Mesenchymal stem cell (in vitro differentiated cells and primary cell): ENCODE results near the gene ADAMTS19.

ENCODE experiments used
- DNase-seq: peaks from one replicate; pipeline ENCODE4 v3.0.0-alpha.2; 2013
- H2AFZ ChIP-seq: one replicate; pipeline ENCODE4 v1.6.1; 2013; ENCODE audit warnings: low read depth, mild to moderate bottlenecking, control low read depth, inconsistent platforms, low read length, moderate library complexity
- H2AK5ac ChIP-seq: 2 replicates; pipeline ENCODE4 v1.6.1; 2013; ENCODE audit warnings: low read length, moderate library complexity, mild to moderate bottlenecking, inconsistent platforms; ENCODE audit not compliant: severe bottlenecking
- H2BK120ac ChIP-seq: one replicate; pipeline ENCODE4 v1.6.1; 2013; ENCODE audit warnings: low read depth, mild to moderate bottlenecking, inconsistent platforms, low read length, moderate library complexity
- H2BK12ac ChIP-seq, 2 experiments: one replicate each; pipeline ENCODE4 v1.6.1; 2013; ENCODE audit warnings: inconsistent platforms in 2 of 2, low read length in 2 of 2, mild to moderate bottlenecking in 2 of 2, moderate library complexity in 2 of 2, control low read depth in 1 of 2
- H2BK15ac ChIP-seq: one replicate; pipeline ENCODE4 v1.6.1; 2013; ENCODE audit warnings: mild to moderate bottlenecking, low read depth, inconsistent platforms; ENCODE audit not compliant: poor library complexity, severe bottlenecking
- H2BK5ac ChIP-seq: 2 replicates; pipeline ENCODE4 v1.6.1; 2013; ENCODE audit warnings: low read depth, mild to moderate bottlenecking, low read length, control low read depth, inconsistent platforms; ENCODE audit not compliant: poor library complexity, severe bottlenecking
- H3K14ac ChIP-seq, 2 experiments: one replicate each; pipeline ENCODE4 v1.6.1; 2013; ENCODE audit warnings: inconsistent platforms in 2 of 2, low read length in 2 of 2, control low read depth in 1 of 2, mild to moderate bottlenecking in 1 of 2, moderate library complexity in 1 of 2
- H3K18ac ChIP-seq, 2 experiments: one replicate each; pipeline ENCODE4 v1.6.1; 2013; ENCODE audit warnings: inconsistent platforms in 2 of 2, low read length in 2 of 2, control low read depth in 1 of 2, low read depth in 1 of 2, mild to moderate bottlenecking in 1 of 2
- H3K23ac ChIP-seq, 2 experiments: one replicate each; pipeline ENCODE4 v1.6.1; 2013; ENCODE audit warnings: inconsistent platforms in 2 of 2, low read length in 2 of 2, mild to moderate bottlenecking in 2 of 2, moderate library complexity in 2 of 2, control low read depth in 1 of 2
- H3K27ac ChIP-seq: 2 replicates; pipeline ENCODE4 v1.5.1; 2013; ENCODE audit warnings: mild to moderate bottlenecking, moderate library complexity, low read length, control low read depth, inconsistent platforms; ENCODE audit not compliant: poor library complexity, severe bottlenecking
- H3K27me3 ChIP-seq, 2 experiments: 2 replicates each; pipeline versions ENCODE4 v1.6.1 to v1.7.0; 2013; ENCODE audit warnings: low read length in 2 of 2, mild to moderate bottlenecking in 2 of 2, moderate library complexity in 2 of 2, control low read depth in 1 of 2, inconsistent platforms in 1 of 2; ENCODE audit not compliant: control insufficient read depth in 1 of 2, insufficient read depth in 1 of 2
- H3K36me3 ChIP-seq, 2 experiments: 2 replicates each; pipeline versions ENCODE4 v1.6.1 to v1.7.0; 2013; ENCODE audit warnings: low read length in 2 of 2, control low read depth in 1 of 2, inconsistent platforms in 1 of 2, low read depth in 1 of 2, mild to moderate bottlenecking in 1 of 2; ENCODE audit not compliant: insufficient read depth in 2 of 2, control insufficient read depth in 1 of 2
- H3K4ac ChIP-seq, 2 experiments: one replicate each; pipeline ENCODE4 v1.6.1; 2013; ENCODE audit warnings: inconsistent platforms in 2 of 2, low read length in 2 of 2, mild to moderate bottlenecking in 2 of 2, moderate library complexity in 2 of 2, control low read depth in 1 of 2, low read depth in 1 of 2
- H3K4me1 ChIP-seq: 2 replicates; pipeline ENCODE4 v1.6.1; 2013; ENCODE audit warnings: low read depth, low read length, control low read depth; ENCODE audit not compliant: control insufficient read depth, insufficient read depth
- H3K4me2 ChIP-seq: 2 replicates; pipeline ENCODE4 v1.6.1; 2013; ENCODE audit warnings: low read length, mild to moderate bottlenecking, inconsistent platforms; ENCODE audit not compliant: poor library complexity, severe bottlenecking
- H3K4me3 ChIP-seq, 2 experiments: 2 replicates each; pipeline versions ENCODE4 v1.5.1 to v1.7.0; 2013; ENCODE audit warnings: low read length in 2 of 2, mild to moderate bottlenecking in 2 of 2, control low read depth in 1 of 2, low read depth in 1 of 2; ENCODE audit not compliant: insufficient read depth in 1 of 2
- H3K79me1 ChIP-seq: replicated peaks from 2 replicates; pipeline ENCODE4 v1.6.1; 2013; ENCODE audit warnings: mild to moderate bottlenecking, control low read depth, low read length, inconsistent platforms; ENCODE audit not compliant: poor library complexity, severe bottlenecking
- H3K9ac ChIP-seq: 2 replicates; pipeline ENCODE4 v1.7.0; 2013; ENCODE audit warnings: mild to moderate bottlenecking, low read length, moderate library complexity
- H3K9me3 ChIP-seq: 2 replicates; pipeline ENCODE4 v1.7.0; 2013; ENCODE audit warnings: mild to moderate bottlenecking, low read length; ENCODE audit not compliant: control insufficient read depth
- H4K8ac ChIP-seq: one replicate; pipeline ENCODE4 v1.6.1; 2013; ENCODE audit warnings: inconsistent platforms, mild to moderate bottlenecking, low read length, moderate library complexity
- H4K91ac ChIP-seq: one replicate; pipeline ENCODE4 v1.6.1; 2013; ENCODE audit warnings: mild to moderate bottlenecking, low read length, inconsistent platforms
- WGBS: methylation state at CpG from one replicate; pipeline ENCODE4 v1.1.7; 2013; ENCODE audit warnings: mixed read lengths; 5-methylcytosine and 5-hydroxymethylcytosine counted together

Gene ADAMTS19

GRCh38 chr5:129698661-129699060, 238.6 kb downstream of the ADAMTS19 start:
- Histone ChIP-seq H2BK12ac (no peak overlapping the region), H3K4me1 (no peaks in the 10 kb centered on the region), H3K27me3 (no peaks in the 10 kb centered on the region), H2BK120ac (no peak overlapping the region), H3K36me3 (no peaks in the 10 kb centered on the region), H3K4me2 (no peak overlapping the region), H4K91ac (no peak overlapping the region), H3K79me1 (no peaks in the 10 kb centered on the region), H3K4me3 (no peak overlapping the region), H2AK5ac (no peak overlapping the region), H3K18ac (no peak overlapping the region), H2BK15ac (no peak overlapping the region), H3K23ac (no peak overlapping the region), H3K4ac (no peak overlapping the region), H4K8ac (no peak overlapping the region), H3K14ac (no peak overlapping the region), H2AFZ (no peak overlapping the region), H3K9me3 (no peaks in the 10 kb centered on the region), H2BK5ac (no peak overlapping the region), H3K27ac (no peak overlapping the region), H3K9ac (no peak overlapping the region)
- DNase-seq, result no peak

- WGBS, result 51% methylated on average over 1 of the region's 1 CpG
- Histone ChIP-seq H3K14ac (no peak overlapping the region), H4K91ac (no peak overlapping the region), H2BK15ac (no peak overlapping the region), H3K27me3 (no peaks in the 10 kb centered on the region), H3K79me1 (no peaks in the 10 kb centered on the region), H2AK5ac (no peak overlapping the region), H3K9ac (no peak overlapping the region), H3K4me2 (no peak overlapping the region), H2BK120ac (no peak overlapping the region), H3K36me3 (no peaks in the 10 kb centered on the region), H2BK5ac (no peak overlapping the region), H3K9me3 (no peaks in the 10 kb centered on the region), H3K18ac (no peak overlapping the region), H3K4ac (no peak overlapping the region), H4K8ac (no peak overlapping the region), H2AFZ (no peak overlapping the region), H3K23ac (no peak overlapping the region), H3K4me1 (no peaks in the 10 kb centered on the region), H3K4me3 (no peak overlapping the region), H2BK12ac (no peak overlapping the region), H3K27ac (no peak overlapping the region)
- no peak for DNase-seq
These were observed 256.1 kb downstream of the ADAMTS19 start for GRCh38 chr5:129716235-129716634.

GRCh38 chr5:129716651-129717050, 256.6 kb downstream of the ADAMTS19 start:
- Histone ChIP-seq H4K91ac (no peak overlapping the region), H3K36me3 (no peaks in the 10 kb centered on the region), H3K79me1 (no peaks in the 10 kb centered on the region), H2BK15ac (no peak overlapping the region), H3K27ac (no peak overlapping the region), H3K4me2 (no peak overlapping the region), H3K18ac (no peak overlapping the region), H2AK5ac (no peak overlapping the region), H3K23ac (no peak overlapping the region), H2AFZ (no peak overlapping the region), H3K4me1 (no peaks in the 10 kb centered on the region), H3K14ac (no peak overlapping the region), H3K9ac (no peak overlapping the region), H2BK5ac (no peak overlapping the region), H2BK12ac (no peak overlapping the region), H3K4ac (no peak overlapping the region), H3K9me3 (no peaks in the 10 kb centered on the region), H2BK120ac (no peak overlapping the region), H3K4me3 (no peak overlapping the region), H4K8ac (no peak overlapping the region), H3K27me3 (no peaks in the 10 kb centered on the region)
- WGBS, result 89% methylated on average over 5 of the region's 5 CpGs
- peak; percentile 6 for DNase-seq

GRCh38 chr5:129717751-129718310, 257.7 kb downstream of the ADAMTS19 start:
- H4K91ac ChIP-seq, result no peak overlapping the region
- H3K27ac ChIP-seq, result no peak overlapping the region
- H3K79me1 ChIP-seq, result no peaks in the 10 kb centered on the region
- H3K18ac ChIP-seq, result no peak overlapping the region
- H2AFZ ChIP-seq, result no peak overlapping the region
- no peak overlapping the region for H2BK5ac ChIP-seq
- no peak overlapping the region for H4K8ac ChIP-seq
- H3K4ac ChIP-seq, result no peak overlapping the region
- H3K4me3 ChIP-seq, result no peak overlapping the region
- no peaks in the 10 kb centered on the region for H3K4me1 ChIP-seq
- H2BK12ac ChIP-seq, result no peak overlapping the region
- no peaks in the 10 kb centered on the region for H3K36me3 ChIP-seq
- no peak overlapping the region for H2AK5ac ChIP-seq
- H3K14ac ChIP-seq, result no peak overlapping the region
- DNase-seq, result no peak
- H3K9ac ChIP-seq, result peak overlapping the region; percentile 66
- no peak overlapping the region for H3K23ac ChIP-seq
- H3K9me3 ChIP-seq, result no peaks in the 10 kb centered on the region
- H3K4me2 ChIP-seq, result no peak overlapping the region
- no peaks in the 10 kb centered on the region for H3K27me3 ChIP-seq
- no peak overlapping the region for H2BK15ac ChIP-seq
- H2BK120ac ChIP-seq, result no peak overlapping the region
